GM19023 (cell line): ENCODE measurements around the gene GPR65.

Source experiments
- ATAC-seq: cut with Tn5 transposase; IDR thresholded peaks from one replicate; pipeline ENCODE4 v1.9.1; 2021; ENCODE audit warnings: mild to moderate bottlenecking, moderate library complexity; ENCODE audit not compliant: unreplicated experiment

GPR65 gene, protein sequence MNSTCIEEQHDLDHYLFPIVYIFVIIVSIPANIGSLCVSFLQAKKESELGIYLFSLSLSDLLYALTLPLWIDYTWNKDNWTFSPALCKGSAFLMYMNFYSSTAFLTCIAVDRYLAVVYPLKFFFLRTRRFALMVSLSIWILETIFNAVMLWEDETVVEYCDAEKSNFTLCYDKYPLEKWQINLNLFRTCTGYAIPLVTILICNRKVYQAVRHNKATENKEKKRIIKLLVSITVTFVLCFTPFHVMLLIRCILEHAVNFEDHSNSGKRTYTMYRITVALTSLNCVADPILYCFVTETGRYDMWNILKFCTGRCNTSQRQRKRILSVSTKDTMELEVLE

GRCh38 chr14:88005050-88005481 lies at the start of gene GPR65:
GPR65 (plus strand) TSS chr14:88005135; CDS start chr14:88010848, 5,713 bp downstream.
- peak; percentile 54 for ATAC-seq

- ATAC-seq: no peak
Measured at GRCh38 chr14:87955501-87955900, 49.4 kb upstream of the GPR65 start.

DNA sequence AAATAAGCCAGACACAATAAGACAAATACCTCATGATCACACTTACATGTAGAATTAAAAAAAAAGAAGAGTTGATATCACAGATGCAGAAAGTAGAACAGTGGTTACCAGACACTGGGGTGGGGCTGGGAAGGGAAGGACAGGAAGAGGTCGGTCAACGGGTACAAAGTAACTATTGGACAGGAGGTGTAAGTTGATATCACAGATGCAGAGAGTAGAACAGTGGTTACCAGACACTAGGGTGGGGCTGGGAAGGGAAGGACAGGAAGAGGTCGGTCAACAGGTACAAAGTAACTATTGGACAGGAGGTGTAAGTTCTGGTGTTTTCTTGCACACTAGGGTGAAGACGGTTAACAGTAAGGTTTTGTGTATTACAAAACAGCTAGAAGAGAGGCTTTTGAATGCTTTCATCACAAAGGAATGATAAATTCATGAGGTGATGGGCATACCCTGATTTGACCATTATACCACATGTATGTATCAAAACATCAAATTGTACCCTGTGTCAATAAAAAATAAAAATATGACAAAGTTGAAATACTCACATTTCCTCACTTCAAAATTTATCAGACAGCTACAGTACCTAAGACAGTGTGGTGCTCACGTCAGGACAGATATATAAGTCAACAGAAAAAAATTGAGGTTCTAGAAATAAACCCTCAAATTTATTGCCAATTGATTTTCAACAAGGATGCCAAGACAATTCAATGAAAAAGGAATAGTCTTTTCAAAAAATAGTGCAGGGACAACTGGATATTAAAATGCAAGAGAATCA lies 44.7 kb upstream of the GPR65 start:
- ATAC-seq: no peak

GRCh38 chr14:87961246-87961645 lies 43.7 kb upstream of the GPR65 start:
- no peak for ATAC-seq

DNA sequence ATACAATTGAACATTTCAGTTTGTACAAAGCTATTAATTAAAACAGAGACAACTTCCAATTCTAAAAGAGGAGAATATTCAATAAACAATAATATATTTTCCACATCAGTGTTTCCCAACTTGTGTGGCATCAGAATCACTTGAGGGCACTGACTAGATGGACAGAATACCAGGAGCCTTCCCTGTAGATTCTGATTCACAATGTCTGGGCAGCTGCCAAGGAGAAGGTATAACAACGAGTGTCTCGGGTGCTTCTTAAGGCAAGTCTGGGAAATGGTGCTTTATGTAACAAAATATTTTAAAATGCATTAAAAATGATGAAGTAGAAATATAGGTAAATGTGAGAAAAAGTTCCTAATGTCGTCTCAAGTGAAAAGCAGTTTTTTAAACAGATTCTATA lies 38.1 kb upstream of the GPR65 start:
- no peak for ATAC-seq

DNA sequence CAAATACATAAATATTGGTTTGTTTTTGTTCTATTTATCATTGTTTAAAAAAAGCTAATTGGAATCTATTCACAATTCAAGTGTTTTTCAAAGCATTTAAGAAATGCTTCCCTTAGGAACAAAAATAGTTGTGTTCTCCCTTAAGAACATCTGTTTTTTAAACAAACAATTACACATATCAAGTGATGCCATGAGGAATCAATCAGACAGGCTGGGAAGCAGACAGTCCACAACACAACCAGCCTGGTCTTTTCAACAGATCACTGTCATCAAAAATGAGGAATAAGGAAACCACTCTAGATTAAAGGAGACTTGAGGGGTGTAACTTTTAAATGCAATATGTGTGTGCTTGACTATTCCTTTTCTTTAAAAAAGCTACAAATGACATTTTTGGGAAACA lies 37.4 kb upstream of the GPR65 start:
- no peak for ATAC-seq

DNA sequence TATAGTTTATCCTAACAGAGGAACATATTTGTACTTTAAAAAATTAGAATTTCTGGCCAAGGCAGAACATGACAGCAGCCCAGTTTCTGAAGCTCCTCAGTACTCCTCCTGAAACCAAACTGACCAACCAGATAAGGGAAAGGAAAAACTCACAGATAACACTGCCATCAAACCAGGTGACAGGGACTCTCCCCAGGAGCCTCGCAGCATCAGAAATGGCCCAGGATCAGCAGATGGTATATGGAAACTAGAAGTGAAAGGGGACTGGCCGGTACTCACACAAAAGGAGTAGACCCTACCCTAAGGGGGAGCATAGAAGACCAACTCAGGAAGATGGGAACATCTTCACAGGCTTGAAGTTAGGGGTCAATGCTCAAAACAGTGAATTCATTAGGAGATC lies 33.9 kb upstream of the GPR65 start:
- ATAC-seq: peak; percentile 90

- no peak for ATAC-seq
Measured at GRCh38 chr14:87975636-87976035, 29.3 kb upstream of the GPR65 start.

DNA sequence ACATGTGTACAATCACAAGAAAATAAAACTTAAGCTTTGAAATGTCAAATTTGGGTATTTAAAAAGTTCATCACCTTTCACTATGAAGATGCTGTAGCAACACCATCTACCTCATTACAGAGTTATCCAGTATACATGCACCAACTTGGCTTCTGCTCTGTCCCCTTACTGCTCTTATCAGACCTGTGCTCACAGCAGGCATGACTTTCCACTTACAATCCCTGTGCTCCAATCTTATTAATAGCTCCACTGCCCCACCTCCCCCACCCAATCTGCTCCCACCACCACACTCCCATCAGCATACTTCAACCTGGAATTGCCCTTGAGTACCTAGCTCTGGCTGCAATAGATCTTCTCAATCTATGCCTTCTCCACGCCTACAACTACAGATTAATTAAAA lies 25.2 kb upstream of the GPR65 start:
- ATAC-seq: no peak

DNA sequence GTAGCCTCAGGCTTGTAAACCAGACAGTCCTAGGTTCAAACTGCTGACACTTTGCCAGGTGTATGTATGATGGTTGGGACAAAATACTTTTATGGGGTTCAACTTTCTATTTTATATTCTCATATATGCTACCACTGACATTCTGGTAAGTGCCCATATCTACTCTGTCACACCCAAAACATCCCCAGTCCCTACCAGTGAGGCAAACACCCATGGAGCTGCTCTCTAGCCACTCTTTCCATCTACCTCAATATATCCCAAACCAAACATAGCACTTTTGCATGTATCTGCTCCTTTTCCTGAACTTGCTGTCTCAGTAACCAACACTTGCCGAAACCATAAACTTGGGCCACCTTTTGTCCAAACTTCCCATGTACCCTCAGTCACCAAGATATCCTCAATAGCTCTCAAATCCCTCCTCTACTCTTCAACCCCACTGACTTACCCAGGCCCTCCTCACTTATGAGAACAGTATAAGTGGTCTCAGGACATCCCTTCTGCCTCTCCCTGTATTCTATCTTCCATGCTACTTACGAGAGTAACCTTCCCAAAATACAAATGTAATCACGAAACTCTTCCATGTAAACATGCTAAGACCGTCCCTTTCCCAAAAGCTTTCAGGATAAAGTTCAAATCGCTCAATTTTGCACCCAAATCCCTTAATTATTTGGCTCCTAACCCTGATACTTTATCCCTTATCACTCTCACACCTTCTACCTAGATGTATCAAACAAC lies 15.5 kb upstream of the GPR65 start:
- ATAC-seq: no peak

- ATAC-seq: no peak
Measured at GRCh38 chr14:87989956-87990299, 15.0 kb upstream of the GPR65 start.

GRCh38 chr14:87990682-87991081 lies 14.3 kb upstream of the GPR65 start:
- ATAC-seq: no peak

- no peak for ATAC-seq
Measured at GRCh38 chr14:87992346-87992717, 12.6 kb upstream of the GPR65 start.

- ATAC-seq: peak; percentile 88
Measured at GRCh38 chr14:87992718-87993628, 12.0 kb upstream of the GPR65 start, which contains the start of gene GALC. GALC (minus strand) TSS chr14:87993182; CDS start chr14:87993164, 18 bp downstream.

DNA sequence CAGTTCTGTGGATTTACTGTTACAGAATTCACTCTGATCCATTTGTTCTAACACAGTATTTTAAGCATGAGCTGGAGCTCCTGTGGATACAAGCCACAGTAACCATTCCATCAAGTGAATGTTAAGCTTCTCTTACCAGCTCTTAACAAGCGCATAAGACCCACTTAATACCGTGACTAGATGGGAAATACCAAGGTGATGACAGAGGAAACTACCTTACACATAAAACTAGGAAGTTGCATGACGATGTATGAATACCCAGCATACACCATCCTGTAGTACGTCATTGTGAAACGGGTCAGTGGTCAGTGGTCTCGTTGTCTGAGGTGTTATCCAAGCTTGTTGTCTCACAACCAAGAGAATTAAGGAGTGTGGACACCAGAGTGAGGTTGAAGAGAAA lies 10.0 kb upstream of the GPR65 start:
- peak; percentile 22 for ATAC-seq

DNA sequence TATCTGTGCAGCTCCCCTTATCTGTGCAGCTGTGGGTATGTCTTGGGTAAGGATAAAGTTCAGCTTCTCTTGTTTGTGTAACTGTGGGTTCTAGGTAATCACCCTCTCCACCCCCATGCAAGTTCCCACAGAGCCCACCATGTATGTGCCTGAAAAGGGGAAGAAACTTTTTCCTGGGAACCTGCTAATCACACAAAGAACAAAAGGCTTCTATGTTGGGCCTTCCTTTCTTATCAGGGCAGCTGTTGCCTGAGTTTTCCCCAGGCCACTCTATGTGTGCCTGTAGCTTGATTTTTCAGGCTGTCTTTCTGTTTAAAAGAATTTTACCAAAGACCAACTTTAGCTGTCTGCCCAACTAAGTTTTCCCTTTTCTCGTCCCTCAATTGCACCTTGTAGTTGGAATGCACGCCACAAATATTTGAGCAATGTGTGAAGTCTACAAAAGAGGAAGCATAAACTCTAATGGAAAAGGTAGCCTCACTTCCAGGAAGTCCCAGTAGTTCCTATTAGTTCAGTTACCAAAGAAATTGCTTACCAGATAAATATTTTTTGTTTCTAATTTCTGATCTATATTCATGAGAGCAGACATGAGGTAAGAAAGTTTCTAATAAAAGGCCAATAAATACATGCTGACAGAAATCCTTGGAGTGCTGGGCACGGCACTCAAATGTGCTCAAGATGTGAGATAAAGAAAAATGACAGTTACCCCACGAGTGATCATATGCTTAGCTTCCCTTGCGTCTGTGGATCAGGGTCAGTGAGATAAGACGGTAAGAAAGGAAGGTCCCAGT lies 9.2 kb upstream of the GPR65 start:
- ATAC-seq: no peak

DNA sequence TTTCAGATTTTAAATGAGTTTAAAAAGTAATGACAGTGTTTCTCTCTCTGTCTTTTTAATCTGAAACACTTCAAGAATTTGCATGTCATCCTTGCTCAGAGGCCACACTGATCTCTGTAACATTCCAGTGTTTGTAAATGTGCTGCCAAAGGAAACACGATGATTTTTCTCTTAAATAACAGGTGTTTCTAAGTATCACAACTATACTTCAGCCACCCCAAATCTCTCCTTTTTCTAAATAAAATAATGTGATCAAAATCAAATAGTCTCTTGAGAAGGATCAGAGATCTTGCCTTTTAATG lies 8.7 kb upstream of the GPR65 start:
- ATAC-seq: no peak

DNA sequence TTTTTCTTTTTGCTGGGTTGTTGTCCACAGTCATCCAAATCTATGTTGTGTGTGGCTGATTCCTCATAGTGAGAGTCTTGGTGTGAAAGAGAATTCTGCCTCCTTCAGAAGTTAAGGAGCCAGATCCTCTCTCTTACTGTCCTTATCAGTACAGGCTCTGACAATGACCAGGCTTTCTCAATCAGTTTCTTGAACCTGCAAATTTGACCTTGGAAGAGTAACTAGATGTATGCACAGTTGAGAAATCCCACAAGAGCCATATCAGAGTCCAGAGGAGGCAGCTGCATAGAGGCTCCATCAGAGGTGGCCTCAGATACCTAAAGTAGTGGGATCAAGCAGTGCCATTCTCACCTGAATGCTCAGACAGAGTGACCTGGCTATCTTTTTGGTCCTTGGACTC lies 6.5 kb upstream of the GPR65 start:
- ATAC-seq: no peak

DNA sequence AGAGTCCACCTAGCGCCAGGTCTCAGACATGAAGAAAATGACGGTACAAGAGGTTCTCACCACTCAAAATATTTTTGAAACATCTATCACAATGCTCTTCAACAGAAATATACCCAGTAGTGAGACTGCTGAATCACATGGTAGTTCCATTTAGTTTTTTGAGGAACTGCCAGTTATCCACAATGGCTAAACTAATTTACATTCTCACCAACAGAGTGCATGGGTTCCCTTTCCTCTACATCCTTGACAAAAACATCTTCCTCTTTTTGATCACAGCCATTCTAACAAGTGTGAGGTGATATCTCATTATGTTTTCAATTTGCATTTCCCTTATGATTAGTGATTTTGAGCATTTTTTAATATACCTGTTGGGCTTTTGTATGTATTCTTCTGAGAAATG lies 5.7 kb upstream of the GPR65 start:
- no peak for ATAC-seq

GRCh38 chr14:88002421-88003075 lies 2.4 kb upstream of the GPR65 start:
- no peak for ATAC-seq
